HG02938 (cell line): Measurements from ENCODE around the gene CLK4.
A peak's percentile ranks its signal among the peaks of the same experiment; 100 is the strongest.

Source experiments
- ATAC-seq: cut with Tn5 transposase; IDR thresholded peaks from one replicate; pipeline ENCODE4 v1.9.1; 2021; ENCODE audit warnings: mild to moderate bottlenecking, moderate library complexity; ENCODE audit not compliant: unreplicated experiment

The CLK4 gene

DNA sequence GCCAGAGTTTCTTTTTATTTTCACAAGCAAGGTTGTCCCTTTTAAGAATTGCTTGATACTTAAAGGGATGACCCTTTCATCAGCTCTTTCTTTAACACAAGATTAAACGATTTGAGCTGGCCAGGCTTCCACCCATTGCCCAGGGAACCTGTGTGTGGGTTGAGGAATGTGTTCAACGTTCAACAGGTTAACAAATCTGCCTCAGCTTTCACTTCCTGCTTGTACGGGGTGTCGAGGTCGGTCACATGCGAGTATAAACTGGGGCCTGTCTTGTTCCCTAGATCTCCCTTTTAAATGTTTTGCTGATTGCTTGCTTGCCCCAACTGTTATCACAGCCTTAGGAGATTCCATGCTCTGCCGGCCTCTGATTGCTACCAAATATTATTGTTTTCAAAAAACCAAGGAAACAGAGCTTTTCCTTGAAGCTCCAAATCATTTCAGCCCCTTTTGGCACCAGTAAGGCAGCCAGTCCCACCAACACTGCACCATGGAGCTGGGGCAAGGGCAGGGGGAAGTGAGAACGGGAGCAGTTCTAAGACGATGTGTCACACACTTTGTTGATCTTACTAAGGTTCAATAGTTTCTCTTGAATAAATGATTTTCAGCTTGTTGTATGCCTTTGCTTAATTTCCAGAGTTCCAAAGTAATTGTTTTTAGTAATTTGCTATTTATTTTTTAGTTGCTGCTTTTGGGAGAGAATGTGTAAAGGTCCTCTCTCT, 10.7 kb upstream of the CLK4 start:
- no peak for ATAC-seq

GRCh38 chr5:178632285-178632684, 5.4 kb upstream of the CLK4 start:
- ATAC-seq, result no peak

- ATAC-seq, result no peak
These were observed 4.1 kb upstream of the CLK4 start for GRCh38 chr5:178630951-178631350.

DNA sequence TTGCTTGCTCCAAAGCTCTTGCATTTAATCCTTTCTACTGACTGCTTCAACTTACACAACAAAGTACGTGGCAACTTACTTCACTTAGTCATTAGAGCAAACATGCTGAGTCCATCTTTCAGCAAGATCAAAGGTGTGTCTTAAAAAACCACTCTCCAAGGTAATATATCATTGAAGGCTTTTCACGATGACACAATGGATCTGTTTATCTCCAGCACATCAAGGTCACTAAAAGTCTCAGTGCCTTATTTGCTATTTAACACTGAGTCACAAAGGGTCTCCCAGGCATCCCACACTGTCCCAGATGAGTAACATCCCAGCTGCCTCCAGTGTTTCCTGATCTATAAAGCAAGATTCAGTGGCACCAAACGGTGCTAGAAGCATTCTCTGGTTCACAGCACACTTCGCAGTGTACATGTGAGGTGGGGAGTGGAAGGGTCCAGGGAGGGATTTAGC, 3.7 kb upstream of the CLK4 start:
- no peak for ATAC-seq

- ATAC-seq, result no peak
These were observed 379 bp upstream of the CLK4 start for GRCh38 chr5:178627259-178627598.

- ATAC-seq, result peak; percentile 14
These were observed 969 bp downstream of the CLK4 start for GRCh38 chr5:178625679-178626483.

- ATAC-seq, result no peak
These were observed 2.0 kb downstream of the CLK4 start for GRCh38 chr5:178624631-178625546.

DNA sequence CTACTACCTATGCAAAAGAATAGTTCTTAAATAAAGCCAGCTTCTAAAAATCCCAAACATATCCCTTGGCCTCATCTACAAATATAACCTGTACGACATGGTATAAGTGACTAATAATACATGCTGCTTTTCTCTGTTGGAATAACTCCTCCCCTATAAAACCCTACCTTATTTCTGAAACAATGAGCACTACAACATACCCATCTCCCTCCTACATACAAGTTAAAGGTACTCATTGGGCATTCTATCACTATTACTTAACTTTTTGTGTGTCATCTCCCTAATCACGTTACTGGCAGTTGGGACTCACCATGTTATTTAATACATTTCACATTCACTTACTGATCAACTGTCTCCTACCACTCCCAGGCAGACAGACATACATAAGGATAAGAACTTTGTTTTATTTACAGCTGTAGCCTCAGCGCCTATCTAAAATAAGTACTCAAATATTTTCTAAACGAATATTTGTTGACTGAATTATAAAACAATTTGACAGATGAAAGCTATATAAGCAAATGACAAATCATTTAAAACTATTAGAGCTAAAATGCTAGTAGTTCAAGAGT, 4.1 kb downstream of the CLK4 start:
- ATAC-seq, result no peak

GRCh38 chr5:178619390-178619789, 7.5 kb downstream of the CLK4 start:
- ATAC-seq, result no peak

- no peak for ATAC-seq
These were observed 14.6 kb downstream of the CLK4 start for GRCh38 chr5:178612299-178612698.

- ATAC-seq, result no peak
These were observed 20.6 kb downstream of the CLK4 start for GRCh38 chr5:178606269-178606668.

GRCh38 chr5:178605788-178606187, 21.1 kb downstream of the CLK4 start:
- ATAC-seq, result no peak

DNA sequence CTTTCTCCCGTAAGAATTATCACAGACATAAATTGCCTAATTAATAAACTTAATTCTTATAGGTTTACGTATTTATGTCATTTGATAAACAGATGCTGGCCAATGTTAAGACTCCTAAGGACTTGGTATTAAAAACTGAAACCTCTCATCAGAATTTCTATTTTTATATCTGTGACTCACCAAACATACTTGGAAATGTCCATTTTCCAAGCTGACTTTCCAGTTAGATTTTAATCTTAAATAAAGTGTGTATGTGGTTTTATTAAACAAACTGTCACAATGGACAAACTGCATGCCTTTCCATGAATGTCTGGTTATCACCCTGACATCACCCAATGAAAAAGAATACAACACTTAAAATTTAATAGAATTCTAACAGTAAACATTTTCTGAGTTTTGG, 24.1 kb downstream of the CLK4 start:
- no peak for ATAC-seq

- no peak for ATAC-seq
These were observed 31.1 kb downstream of the CLK4 start for GRCh38 chr5:178595750-178596149.

DNA sequence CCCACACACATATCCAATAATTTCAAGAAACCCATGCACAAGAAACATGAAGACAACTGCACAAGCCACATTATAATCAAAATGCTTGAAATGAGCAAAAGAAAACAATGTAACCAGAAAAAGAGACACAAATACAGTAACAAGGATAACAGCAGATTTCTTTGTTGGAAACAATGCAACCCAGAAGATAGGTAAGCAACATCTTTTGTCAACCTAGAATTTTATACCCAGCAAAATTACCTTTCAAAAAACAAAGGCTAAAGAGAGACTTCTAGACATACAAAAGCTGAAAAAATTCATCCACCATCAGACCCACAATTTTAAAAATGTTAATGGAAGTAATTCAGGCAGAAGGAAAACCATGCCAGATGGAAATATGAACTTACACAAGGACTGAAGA, 31.7 kb downstream of the CLK4 start:
- ATAC-seq, result no peak

DNA sequence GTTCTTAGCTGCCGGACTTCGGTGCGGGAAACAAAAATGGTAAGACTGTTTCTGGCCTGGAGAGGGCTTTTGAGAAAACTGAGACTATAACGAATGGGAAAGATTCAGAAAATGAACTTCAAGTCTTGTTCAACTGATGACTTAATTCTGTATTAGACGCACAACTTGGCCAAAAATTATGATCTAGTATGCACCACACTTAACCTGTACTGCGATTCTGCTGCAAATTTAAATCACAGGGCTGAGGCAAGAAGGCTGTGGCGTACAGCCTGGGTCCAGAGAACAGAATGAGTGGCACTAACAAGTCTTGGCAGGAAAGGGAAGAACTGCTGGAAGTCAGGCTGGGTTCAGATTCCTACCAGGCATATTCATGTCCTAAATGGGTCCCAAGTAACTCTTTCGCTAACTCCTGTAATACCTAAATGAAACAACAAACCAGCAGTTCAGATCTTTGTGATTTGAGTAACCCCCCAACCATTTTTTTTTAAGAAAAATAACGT, 35.9 kb downstream of the CLK4 start:
- no peak for ATAC-seq

DNA sequence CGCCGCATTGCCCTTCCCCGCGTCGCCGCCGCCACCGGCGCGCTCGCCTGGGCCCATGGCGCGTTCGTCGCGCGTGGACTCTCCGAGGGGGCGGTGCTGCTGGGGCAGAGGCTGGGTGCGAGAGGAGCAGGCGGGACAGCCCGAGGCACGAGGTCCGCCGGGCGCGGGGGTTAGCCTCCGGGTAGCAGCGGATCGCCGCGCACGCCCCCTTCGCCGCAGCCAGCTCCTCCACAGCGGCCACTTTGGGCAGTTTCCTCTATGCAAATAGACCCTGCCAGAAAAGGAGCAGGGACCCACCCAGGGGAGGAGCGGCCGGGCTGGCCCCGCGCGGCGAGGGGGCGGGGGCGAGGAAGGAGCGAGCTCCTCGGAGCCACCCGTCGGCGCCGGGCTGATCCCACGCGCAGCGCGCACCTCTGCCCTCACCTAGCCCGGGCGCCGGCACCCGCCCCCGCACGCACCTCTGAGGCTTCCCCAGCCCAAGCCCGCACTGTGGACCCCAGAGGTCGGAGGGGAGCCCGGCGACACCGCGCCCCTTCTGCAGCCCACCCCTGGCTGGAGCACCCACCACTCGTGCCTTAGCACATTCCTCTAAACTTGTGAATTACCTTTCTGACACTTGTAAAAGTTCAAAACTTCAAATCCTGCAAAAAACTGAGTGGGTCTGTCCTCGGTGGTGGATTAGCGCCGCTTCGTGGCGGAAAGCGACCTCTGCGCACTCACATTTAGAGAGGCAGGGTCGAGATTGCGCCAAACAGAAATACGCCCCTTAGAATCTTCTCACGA, 36.5 kb downstream of the CLK4 start, which contains the start of gene COL23A1:
COL23A1 (minus strand) TSS at position 253 of the 783 bp plus-strand sequence.
- ATAC-seq, result no peak

GRCh38 chr5:178589180-178590140, 37.4 kb downstream of the CLK4 start:
- no peak for ATAC-seq

DNA sequence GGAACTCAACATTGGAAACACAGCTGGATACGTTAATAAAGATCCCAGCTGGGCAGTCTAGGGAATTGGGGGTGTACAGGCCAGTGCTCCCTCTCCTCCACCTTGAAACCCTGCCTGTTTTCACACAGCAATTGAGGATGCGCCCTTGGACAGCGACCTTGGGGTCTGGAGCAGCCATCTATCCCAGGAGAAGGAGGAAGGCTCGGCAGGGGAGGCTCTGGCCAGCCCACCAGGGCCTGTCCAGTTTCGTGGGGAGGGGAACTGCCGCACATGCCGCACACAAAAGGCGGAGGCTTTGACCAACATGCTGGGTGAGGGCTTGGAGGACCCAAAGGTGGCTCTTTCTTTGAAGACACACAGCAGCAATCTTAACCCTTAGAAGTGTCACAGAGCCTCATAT, 38.1 kb downstream of the CLK4 start:
- no peak for ATAC-seq
